ENCODE measurements around the gene PRMT6.
"Not testable (repeated sequence)": the region's sequence is repeated elsewhere in the genome, so short reads cannot be mapped to it uniquely, and the experiment has no call there.

The PRMT6 gene

GRCh38 chr1:107056426-107057196 is at the start of gene PRMT6:
Gene PRMT6 (plus strand): TSS chr1:107056674. CDS start chr1:107056716, 42 bp downstream.
- DNase-seq (ENCODE audit: low spot score): peak; percentile 83

GRCh38 chr1:107009281-107009680 is 47.2 kb upstream of the PRMT6 start:
- peak; percentile 10 for DNase-seq (ENCODE audit: low spot score)

- no peak for DNase-seq (ENCODE audit: low spot score)
Observed at GRCh38 chr1:107010582-107010981, 45.9 kb upstream of the PRMT6 start.

GRCh38 chr1:107016376-107016978 is 40.0 kb upstream of the PRMT6 start:
- no peak for DNase-seq (ENCODE audit: low spot score)

- no peak for DNase-seq (ENCODE audit: low spot score)
Observed at GRCh38 chr1:107018445-107018844, 38.0 kb upstream of the PRMT6 start.

GRCh38 chr1:107019166-107019565 is 37.3 kb upstream of the PRMT6 start:
- DNase-seq (ENCODE audit: low spot score): no peak

GRCh38 chr1:107038874-107039273 is 17.6 kb upstream of the PRMT6 start:
- DNase-seq (ENCODE audit: low spot score): not testable (repeated sequence)

GRCh38 chr1:107044310-107045220 is 11.9 kb upstream of the PRMT6 start:
- not testable (repeated sequence) for DNase-seq (ENCODE audit: low spot score)

GRCh38 chr1:107047602-107048001 is 8.9 kb upstream of the PRMT6 start:
- DNase-seq (ENCODE audit: low spot score): no peak

GRCh38 chr1:107048241-107048640 is 8.2 kb upstream of the PRMT6 start:
- DNase-seq (ENCODE audit: low spot score): peak; percentile 50

- no peak for DNase-seq (ENCODE audit: low spot score)
Observed at GRCh38 chr1:107051266-107051665, 5.2 kb upstream of the PRMT6 start.

GRCh38 chr1:107055919-107056425 is 502 bp upstream of the PRMT6 start:
- not testable (repeated sequence) for DNase-seq (ENCODE audit: low spot score)

- DNase-seq (ENCODE audit: low spot score): peak; percentile 63
Observed at GRCh38 chr1:107057197-107058133, 991 bp downstream of the PRMT6 start.

GRCh38 chr1:107058245-107059032 is 2.0 kb downstream of the PRMT6 start:
- DNase-seq (ENCODE audit: low spot score): no peak

GRCh38 chr1:107061886-107062285 is 5.4 kb downstream of the PRMT6 start:
- no peak for DNase-seq (ENCODE audit: low spot score)

- no peak for DNase-seq (ENCODE audit: low spot score)
Observed at GRCh38 chr1:107073493-107073892, 17.0 kb downstream of the PRMT6 start.

GRCh38 chr1:107076841-107077240 is 20.4 kb downstream of the PRMT6 start:
- DNase-seq (ENCODE audit: low spot score): no peak

GRCh38 chr1:107079249-107079648 is 22.8 kb downstream of the PRMT6 start:
- no peak for DNase-seq (ENCODE audit: low spot score)

GRCh38 chr1:107081102-107081501 is 24.6 kb downstream of the PRMT6 start:
- no peak for DNase-seq (ENCODE audit: low spot score)

GRCh38 chr1:107091418-107091817 is 34.9 kb downstream of the PRMT6 start:
- DNase-seq (ENCODE audit: low spot score): no peak

Data from Ammon's horn (tissue), 1 donor.